HCEC 1CT (cell line): Measurements from ENCODE around the gene IQCN.

Experiments used
- DNase-seq: peaks from one replicate; pipeline ENCODE4 v3.0.0-alpha.2; 2017

Gene IQCN

DNA sequence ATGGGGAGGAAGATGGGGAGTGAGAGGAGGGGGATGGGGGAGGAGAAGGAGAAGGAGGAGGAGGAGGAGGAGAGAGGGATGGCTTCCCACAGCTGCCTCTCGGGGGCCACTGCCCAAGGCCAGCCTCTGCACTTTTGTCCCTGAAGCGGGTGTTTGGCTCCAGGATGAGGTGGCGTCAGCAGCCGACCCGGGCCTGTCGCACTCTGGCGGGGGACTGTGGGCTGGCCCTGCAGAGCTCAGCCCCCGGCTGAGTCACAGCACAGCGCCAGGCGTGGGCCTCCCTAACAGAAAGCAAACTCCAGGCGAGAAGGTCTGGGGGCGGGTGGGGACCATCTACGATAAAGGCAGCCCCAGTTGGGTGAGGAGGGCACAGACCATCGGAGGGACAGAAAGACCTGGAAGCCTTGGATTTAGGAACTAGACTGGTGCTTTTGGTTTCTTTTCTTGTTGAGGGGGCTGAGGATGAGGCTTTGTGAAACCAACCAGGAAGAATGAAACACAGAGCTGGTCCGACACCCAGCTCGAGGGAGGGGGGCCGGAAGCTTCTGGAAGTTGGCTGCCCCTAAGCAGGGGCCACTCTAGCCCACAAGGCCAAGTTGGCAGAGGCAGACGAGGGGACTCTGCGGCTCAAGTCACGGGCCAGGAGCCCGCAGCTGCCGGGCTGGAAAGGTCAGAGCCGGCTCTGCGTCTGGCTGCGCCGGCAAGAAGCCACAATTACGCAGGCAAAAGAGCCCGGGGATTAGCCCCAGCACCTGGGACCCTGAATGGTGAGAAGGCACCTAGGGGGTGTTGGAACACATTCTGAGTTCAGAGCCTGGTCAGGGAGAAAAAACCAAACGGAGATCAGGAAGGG is 30.4 kb upstream of the IQCN start:
- DNase-seq: peak; percentile 60

DNA sequence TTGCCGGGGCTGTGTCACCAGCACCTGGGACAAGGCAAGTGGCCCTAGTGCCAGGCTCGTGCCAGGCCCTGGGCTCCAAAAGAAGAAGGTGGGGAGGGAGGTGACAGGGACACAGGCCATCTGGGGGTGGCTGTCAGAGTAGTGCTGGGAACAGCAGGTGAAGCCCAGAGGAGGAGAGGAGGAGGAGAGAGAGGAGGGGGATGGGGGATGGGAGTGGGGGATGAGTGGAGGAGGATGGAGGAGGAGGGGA is 29.9 kb upstream of the IQCN start:
- no peak for DNase-seq

DNA sequence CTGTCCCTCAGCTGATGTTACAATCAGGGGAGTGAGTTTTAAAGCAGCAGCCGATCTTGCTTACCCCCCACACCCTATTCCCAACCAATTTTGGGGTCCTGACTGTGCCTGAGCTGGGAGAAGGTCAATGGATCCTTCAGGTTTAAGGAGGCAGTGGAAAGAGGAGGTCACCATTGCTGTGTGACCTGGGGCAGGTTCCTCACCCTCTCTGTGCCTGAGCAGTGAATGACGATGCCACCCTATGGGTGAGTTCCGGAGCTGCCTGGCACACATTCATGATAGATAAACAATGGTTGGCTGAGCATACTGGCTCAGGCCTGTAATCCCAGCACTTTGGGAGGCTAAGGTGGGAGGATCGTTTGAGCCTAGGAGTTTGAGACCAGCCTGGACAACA is 27.5 kb upstream of the IQCN start:
- no peak for DNase-seq

DNA sequence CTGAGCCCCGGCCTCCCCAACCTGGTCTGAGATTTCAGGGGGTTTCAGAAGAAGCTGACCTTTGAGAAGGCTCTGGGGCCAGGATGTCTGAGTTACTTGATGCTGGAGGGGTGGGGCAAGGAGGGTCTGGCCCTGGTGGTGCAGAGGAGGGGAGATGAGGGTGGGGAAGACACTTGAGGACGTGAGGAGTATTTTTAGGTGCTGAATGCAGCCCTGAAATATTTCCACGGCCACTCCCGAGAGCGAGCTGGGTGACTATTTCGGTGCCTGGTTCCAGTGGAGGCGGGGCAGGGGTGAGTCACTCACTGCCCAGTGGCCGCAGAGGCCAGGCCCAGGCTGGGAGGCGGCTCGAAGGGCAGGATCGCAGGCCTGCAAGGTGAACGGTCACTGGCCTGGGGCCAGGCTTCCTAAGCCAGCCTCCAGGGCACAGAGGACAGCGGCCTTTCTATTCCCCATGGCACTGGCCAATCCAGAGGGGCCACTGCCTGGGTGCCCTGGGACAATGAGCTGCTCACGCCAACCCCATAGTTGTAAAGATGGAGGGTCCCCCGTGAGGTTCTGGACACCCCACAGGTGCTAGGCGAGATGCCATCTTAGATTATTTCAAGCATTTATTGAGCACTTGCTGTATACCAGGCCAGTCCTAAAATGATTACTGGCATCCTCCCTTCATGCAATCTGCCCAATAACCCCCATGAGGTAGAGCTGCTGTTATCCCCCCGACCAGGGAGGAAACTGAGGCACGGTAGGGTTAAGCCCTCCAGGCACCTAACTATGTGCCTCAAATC is 26.9 kb upstream of the IQCN start:
- peak; percentile 82 for DNase-seq

DNA sequence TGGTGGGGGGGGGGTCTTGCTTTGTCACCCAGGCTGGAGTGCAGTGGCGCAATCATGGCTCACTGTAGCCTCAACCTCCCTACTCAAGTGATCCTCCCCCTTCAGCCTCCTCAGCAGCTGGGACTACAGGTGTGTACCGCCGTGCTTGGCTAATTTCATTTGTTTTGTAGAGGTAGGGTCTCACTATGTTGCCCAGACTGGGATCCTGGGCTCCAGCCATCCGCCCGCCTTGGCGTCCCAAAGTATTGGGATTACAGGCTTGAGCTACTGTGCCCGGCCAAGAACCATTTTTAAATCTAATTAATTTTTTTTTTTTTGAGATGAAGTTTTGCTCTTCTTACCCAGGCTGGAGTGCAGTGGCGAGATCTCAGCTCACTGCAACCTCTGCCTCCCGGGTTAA is 25.4 kb upstream of the IQCN start:
- DNase-seq: no peak

DNA sequence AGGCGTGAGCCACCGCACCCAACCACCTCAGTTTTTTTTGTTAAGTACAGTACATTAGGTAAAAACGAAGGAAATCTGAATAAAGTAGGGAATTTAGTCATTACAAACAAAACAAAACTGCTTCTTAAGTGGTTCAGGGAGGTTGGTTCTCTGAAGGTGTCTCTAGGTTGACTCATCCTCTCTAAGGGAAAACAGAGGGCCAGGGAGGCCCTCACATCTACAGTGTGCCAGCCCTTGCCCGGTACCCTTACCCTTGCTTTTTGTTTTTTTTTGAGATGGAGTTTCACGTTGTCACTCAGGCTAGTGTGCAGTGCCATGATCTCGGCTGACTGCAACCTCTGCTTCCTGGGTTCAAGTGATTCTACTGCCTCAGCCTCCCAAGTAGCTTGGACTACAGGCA is 24.3 kb upstream of the IQCN start:
- DNase-seq: no peak

DNA sequence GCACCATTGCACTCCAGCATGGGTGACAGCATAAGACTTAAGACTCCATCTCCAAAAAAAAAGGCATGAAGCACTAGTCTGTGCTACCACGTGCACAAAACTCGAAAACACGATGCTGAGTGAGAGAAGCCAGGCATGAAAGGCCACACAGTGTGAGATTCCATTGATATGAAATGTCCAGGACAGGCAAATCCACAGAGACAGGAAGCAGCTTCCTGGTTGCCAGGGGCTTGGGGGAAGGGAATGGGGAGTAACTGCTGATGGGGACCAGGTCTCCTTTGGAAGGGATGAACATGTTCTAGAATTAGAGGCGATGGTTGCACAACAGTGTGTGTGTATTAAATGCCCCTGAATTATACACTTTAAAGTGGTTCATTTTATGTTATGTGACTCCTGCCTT is 23.1 kb upstream of the IQCN start:
- DNase-seq: peak; percentile 26

DNA sequence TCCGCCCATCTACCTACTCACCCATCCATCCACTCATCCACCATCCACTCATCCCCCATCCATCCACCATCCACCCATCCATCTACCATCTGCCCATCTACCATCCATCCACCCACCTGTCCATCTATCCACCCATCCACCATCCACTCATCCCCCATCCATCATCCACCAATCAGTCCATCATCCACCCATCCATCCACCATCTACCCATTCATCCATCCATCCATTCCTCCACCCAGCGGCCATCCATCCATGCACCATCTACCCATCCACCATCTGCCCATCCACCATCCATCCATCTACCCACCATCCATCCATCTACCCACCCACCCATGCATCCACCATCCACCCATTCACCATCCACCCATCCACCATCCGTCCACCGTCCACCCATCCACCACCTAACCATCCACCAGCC is 20.8 kb upstream of the IQCN start:
- no peak for DNase-seq

DNA sequence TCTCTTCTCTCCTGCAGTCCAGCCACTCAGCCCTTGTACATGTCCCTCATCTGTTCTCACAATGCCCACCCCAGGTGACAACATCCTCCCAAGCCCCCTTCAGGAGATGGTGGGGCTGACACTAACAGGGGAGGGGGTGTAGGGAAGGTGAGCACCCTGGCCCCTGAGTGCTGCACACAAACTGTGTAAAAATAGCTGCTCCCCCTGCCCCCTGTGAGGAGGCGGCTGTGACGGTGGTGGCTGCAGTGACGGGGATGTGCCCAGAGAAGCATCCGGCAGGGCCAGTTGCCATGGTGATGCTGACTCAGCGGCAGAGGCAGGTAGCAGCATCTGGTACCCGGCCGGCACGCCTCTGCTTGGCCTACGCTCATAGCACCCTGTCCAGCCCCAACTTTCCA is 20.2 kb upstream of the IQCN start:
- no peak for DNase-seq

DNA sequence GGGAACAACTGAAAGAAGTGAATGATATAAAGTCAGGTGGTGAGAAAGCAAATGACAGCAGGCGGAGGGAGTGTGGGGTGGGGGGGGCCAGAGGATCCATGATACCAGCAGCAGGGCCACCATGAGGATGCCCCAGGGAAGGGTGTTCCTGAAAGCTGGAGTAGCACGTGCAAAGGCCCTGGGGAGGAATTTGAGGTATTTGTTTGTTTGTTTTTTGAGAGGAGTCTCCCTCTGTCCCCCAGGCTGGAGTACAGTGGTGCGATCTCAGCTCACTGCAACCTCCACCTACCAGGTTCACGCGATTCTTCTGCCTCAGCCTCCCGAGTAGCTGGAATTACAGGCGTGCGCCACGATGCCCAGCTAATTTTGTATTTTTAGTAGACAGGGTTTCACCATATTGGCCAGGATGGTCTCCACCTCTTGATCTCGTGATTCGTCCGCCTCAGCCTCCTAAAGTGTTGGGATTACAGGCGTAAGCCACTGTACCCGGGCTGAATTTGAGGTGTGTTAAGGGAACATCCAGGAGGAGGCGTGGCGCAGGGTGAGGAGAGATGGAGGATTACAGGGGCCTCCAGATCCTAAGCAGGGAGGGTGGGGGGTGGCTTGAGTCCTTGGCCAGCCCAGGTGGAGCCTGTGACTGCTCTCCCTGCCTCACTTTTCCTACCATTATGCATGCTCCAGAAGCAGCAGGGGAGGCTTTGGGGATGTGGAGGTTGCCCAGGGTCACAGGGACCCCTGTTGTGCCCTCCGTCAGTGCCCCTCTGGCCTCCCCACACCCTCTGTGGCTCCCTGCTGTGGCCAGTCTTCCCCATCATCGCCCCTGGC is 19.6 kb upstream of the IQCN start:
- no peak for DNase-seq

DNA sequence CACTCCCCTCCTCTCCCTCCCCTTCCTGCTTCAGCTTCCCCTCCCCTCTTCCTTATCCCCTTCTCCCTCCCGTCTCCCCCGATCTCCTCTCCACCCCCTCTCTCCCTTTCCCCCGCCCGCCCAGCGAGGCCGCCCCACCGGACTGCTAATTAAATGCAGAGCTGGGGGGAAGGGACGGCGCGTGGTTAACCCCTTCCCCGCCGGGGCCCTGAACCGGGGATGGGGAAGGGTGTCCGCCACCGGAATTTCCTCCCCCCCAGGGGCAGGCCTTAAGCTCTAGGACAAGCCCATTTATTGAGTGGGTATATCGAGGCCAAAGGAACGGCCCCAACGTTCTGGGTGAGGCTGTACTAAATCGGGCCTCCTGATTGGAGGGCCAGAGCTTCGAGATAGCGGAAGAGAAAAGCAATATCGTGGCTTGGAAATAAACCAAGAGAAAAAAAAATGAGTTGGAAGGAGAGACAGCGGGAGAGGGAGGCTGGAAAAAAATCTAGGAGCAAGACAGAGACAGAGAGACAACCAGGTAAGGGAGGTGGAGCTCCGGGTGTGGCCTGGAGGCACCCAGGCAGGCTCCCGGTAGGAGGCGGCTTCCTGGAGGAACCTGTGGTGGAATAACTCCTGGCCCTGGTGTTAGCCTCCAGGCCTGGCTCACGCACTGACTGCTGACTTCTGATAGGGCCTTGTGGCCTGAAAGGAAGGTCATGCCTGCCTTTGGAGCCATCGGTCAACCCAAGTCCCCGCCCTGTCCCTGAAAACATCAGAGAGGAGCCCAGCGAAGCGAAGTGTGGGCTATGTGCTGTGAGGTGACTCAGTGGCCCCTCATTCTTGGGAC is 18.8 kb upstream of the IQCN start:
- peak; percentile 80 for DNase-seq

DNA sequence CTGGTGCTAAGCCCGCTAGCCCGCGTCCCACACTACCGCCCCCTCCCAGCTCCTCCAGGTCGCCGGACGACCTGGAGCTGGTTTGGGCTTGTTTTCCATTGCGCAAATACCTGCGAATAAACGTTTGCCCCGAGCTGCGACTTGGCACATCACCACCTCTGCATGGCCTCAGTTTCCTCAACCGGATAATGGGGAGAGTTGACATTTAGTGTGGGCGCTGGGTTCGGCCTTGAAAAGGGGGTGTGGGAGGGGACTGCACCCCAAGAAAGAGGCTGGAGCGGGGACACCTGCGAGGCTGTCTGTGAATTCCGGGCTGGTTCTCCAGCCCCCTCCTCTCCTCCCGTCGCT is 18.2 kb upstream of the IQCN start:
- DNase-seq: peak; percentile 27

DNA sequence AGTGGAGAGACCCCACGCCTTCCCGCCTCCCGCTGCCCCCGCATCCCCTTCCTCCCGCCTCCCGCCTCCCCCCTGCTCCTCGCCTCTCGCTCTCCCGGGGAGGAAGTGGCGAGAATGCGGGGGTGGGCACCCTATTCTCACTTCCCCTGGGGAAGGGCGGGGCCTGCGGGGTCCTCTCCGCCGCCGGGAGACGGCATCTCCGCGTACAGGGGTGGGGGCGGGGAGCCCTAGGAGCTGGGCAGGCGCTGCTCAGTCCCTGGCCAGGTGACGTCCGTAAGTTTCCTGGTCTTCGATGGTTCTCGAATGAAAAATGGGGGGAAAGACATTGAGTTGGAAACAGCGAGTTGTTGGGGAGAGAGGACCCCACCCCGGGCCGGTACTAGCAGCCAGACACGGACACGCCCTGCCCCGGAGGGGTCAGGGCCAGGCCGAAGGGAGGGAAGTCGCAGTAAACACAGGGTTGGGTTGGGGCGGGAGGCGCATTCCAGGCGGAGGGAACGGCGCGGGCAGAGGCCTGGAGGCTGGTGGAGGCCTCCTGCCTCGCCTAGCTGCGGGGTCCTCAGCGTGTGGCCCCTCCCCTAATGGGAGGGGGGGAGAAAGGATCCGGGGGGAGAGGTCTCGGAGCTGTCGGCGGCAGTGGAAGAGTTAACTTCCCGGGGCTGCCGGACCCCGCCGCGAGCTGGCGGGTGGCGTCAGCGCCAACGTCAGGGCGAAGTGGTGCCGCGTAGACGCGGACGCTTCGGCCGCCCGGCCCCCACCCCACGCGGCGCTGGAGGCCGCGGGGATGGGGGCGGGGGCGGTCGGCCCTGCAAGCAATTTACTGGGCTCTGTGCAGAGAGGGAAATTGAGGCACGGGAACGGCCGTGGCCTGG is 17.6 kb upstream of the IQCN start:
- DNase-seq: peak; percentile 77

DNA sequence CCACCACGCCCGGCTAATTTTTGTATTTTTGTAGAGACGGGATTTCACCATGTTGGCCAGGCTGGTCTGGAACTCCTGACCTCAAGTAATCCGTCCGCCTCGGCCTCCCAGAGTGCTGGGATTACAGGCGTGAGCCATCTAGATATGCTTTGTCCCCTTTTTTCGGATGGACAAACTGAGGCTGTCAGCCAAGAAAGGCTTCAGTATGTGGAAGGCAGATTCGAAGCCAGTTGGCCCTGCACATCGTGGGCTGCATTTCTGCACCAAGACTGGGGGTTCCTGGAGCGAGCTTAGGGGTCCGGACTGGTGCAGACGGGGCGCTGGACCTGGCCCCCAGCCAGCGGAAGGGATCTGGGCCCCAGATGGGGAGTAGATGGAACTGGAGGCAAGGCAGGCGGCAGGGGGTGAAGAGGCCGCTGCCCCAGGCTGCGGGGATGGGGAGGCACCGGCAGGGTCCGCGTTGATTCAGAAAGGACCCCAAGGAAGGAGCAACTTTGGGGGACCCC is 16.8 kb upstream of the IQCN start:
- no peak for DNase-seq

DNA sequence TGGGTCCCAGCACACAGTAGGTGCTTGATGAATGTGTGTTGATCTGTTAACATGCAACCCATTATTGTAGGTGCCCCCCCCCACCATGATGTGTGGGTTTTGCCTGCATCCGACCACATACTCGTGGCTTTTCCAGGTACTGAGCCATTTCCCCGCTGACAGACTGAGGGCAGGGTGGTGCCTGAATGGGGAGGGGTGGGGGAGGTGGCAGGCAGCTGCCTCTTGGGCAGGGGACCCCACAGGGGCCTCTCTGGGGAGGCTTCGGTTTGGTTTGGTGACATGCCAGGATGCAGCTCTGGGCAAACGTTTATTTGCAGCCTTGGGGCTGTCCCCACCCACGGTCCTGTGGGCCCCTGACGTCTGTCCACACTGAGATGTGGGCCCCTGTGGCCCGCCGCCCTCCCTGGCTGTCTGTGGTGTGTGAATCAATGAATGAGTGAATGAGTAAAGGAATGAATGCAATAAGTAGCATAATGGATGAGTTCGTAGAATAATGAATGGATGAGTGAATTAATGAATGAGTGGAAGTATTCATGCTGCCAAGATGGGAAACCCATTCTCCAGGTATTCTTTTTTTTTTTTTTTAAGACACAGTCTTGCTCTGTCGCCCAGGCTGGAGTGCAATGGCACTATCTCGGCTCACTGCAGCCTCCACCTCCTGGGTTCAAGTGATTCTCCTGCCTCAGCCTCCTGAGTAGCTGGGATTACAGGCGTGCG is 16.2 kb upstream of the IQCN start:
- no peak for DNase-seq

DNA sequence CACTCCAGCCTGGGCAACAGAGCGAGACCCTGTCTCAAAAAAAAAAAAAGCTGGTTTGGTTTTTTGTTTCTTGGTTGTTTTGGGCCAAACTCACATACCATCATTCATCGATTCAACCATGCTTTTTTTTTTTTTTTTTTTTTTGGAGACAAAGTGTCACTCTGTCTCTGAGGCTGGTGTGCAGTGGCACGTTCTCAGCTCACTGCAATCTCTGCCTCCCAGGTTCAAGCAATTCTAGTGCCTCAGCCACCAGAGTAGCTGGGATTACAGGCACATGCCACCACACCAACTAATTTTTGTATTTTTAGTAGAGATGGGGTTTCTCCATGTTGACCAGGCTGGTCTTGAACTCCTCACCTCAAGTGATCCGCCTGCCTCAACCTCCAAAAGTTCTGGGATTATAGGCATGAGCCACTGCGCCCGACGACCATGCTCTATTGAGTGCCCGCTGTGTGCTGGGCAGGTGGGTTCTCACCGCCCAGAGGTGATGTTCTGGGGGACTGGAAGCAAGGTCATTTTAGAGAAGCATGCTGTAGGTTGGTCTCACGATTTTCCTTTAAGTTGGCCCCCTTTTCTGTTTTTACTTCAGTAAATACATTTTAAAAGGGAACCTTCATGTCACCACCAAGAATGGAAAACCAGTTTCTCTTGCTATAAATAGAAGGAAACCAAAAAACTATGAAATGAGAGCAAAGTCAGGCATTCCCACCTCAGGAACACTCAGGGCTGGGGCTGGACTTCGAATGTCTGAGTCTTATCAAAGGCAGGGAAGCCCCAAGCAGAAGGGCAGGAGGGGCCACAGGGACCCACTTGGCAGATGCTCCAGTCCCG is 15.4 kb upstream of the IQCN start:
- DNase-seq: no peak

DNA sequence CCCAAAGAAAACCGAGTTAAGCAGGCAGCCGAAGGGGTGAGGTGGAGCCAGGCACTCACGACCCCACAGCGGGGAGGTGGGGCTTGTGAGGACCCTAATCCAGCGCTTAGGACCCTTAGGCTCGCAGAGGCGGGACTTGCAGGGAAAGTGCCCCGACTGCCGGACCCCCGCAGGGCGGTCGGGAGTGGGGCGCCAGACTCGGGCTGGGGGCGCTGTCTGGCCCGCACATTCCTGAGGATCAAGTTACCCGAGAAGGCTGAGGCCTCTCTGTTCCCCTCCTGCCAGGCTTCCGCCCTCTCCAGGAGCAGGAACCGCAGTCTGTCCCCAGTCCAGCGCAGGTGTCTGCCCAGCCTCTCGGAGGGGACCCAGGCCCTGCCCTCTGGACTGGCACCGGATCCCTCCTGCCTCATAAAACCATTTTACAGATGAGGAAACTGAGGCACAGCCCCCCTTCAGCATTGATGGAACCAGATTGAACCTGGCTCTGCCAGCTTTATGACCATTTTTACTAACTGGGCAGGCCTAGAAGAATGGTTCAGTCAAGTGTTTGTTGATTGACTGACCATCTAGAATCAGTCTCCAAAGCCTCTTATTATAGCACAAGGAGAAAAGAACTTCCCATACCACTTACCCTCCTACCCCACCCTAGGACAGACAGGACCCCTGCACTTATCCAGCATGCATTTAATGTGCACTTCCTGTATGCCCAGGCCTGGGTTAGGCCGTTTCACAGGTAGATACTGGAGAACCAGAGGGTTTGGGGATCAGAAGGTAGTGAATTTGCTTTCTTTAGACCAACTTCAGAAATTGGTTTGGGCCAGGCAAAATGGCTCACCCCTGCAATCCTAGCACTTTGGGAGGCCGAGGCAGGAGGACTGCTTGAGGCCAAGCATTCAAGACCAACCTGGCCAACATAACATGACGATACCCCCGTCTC is 13.9 kb upstream of the IQCN start:
- DNase-seq: no peak

DNA sequence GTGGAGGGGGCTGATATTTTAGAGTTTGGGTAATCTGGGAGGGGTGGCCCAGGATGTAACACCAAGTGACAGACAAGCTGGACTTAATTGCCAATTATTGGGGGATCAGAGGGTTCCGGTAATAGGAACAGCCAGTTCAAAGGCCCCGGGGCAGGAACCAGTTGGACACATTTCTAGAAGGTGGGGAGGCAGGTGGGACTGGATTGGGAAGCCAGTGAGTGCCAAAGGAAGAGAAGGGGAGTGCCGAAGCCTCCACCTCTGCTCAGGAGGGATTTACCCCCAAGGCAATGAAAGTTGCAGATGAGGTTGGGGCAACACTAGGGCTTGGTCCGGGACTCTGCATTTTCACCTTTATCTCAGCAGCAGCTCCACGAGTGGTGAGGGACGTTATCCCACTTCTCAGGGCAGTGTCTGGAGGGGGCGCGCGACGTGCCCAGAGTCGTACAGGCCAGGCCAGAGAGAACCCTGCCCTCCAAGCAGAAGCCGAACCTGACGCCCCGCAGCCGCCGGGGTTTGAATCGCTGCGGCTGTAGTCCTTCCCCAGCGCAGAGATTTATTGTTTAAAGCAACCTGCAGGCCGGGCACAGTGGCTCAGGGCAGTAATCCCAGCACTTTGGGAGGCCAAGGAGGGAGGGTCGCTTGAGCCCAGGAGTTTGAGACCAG is 12.9 kb upstream of the IQCN start:
- DNase-seq: no peak
